ENCODE data around the gene ATRNL1. TPM values are rescaled to one million over a fixed set of nuclear protein-coding genes. Genes with fewer than 3 reads are reported as not detected.
"Not testable (repeated sequence)": the region's sequence is repeated elsewhere in the genome, so short reads cannot be mapped to it uniquely, and the experiment has no call there.

Gene ATRNL1
- total RNA-seq, 1 donor from 2014 or later = 2.9 TPM

DNA sequence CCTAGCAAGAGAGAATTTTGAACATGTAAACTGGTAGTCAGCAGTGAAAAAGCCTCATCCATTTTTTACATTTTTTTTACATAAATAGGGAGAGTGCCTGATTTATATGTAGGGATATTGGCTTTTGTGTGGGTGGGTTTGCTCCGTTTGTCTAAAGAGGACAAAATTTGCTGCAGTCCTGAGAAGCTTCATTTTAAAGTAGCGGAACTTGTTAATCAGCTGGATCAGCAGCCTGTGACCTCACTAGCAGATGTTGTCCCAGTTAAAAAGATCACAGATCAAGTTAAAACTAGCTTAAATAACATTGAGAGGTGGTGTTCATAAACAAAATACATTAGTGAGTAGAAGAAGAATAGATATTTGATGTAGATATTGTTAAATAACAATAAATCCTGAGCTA lies 2.6 kb downstream of the ATRNL1 start:
- TF ChIP-seq, protein P1, sequence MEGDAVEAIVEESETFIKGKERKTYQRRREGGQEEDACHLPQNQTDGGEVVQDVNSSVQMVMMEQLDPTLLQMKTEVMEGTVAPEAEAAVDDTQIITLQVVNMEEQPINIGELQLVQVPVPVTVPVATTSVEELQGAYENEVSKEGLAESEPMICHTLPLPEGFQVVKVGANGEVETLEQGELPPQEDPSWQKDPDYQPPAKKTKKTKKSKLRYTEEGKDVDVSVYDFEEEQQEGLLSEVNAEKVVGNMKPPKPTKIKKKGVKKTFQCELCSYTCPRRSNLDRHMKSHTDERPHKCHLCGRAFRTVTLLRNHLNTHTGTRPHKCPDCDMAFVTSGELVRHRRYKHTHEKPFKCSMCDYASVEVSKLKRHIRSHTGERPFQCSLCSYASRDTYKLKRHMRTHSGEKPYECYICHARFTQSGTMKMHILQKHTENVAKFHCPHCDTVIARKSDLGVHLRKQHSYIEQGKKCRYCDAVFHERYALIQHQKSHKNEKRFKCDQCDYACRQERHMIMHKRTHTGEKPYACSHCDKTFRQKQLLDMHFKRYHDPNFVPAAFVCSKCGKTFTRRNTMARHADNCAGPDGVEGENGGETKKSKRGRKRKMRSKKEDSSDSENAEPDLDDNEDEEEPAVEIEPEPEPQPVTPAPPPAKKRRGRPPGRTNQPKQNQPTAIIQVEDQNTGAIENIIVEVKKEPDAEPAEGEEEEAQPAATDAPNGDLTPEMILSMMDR (IDR thresholded peaks at IDR 0.05; ENCODE audit: borderline replicate concordance) = no peak
- Histone ChIP-seq H3K27ac (replicated peaks) (no peak overlapping the region), H3K27me3 (ENCODE audit: low read depth) (peaks cover 60% of the 10 kb centered on the region), H3K36me3 (no peaks in the 10 kb centered on the region), H3K4me1 (peaks cover 18% of the 10 kb centered on the region), H3K4me3 (no peak overlapping the region), H3K9me3 (replicated peaks) (no peaks in the 10 kb centered on the region)
- intact Hi-C loops (cut with micrococcal nuclease) = no loop called here
- no peak for DNase-seq

- TF ChIP-seq, protein P1 (IDR thresholded peaks at IDR 0.05; ENCODE audit: borderline replicate concordance) = no peak
- peaks cover 34% of the 10 kb centered on the region for H3K9me3 ChIP-seq (replicated peaks)
- no peaks in the 10 kb centered on the region for H3K36me3 ChIP-seq
- H3K4me1 ChIP-seq = no peaks in the 10 kb centered on the region
- no peaks in the 10 kb centered on the region for H3K27me3 ChIP-seq (ENCODE audit: low read depth)
- H3K4me3 ChIP-seq = no peak overlapping the region
- DNase-seq = no peak
- intact Hi-C loops (cut with micrococcal nuclease) = no loop called here
- H3K27ac ChIP-seq (replicated peaks) = no peak overlapping the region
Observed at GRCh38 chr10:115103700-115104099, 10.5 kb downstream of the ATRNL1 start.

DNA sequence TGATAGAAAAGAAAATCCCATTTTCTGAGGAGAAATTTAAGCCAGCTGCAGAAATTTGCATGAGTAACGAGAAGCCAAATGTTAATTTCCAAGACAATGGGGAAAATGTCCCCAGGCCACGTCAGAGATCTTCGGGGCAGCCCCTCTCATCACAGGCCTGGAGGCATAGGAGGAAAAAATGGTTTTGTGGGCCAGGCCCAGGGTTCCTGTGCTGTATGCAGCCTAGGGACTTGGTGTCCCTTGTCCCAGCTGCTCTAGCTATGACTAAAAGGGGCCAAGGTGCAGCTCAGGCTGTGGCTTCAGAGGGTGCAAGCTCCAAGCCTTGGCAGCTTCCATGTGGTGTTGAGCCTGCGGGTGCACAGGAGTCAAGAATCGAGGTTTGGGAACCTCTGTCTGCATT lies 12.2 kb downstream of the ATRNL1 start:
- H3K9me3 ChIP-seq (replicated peaks) = peaks cover 34% of the 10 kb centered on the region
- H3K4me1 ChIP-seq; H3K36me3 ChIP-seq; H3K27me3 ChIP-seq (ENCODE audit: low read depth); H3K27ac ChIP-seq (replicated peaks); intact Hi-C loops (cut with micrococcal nuclease); DNase-seq; H3K4me3 ChIP-seq: not testable (repeated sequence)

DNA sequence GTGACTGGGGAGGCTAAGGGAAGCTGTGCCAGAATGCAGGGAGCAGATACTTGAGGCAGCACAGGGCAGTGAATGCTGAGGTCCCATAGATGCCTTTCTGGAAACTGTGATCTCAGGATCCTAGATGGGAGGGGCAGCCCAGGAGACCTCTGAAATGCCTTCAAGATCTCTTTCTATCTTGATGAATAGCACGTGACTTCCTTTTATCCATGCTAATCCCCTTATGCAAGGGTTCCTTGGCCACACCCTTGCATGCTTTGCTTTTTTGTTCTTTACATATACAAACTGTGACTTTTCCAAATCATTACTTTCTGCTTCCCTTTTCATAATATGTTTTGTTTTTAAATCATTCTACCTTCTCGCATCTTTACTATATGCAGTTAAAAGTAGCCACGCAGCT lies 14.7 kb downstream of the ATRNL1 start:
- H3K4me3 ChIP-seq = no peak overlapping the region
- no peaks in the 10 kb centered on the region for H3K27me3 ChIP-seq (ENCODE audit: low read depth)
- H3K27ac ChIP-seq (replicated peaks) = no peak overlapping the region
- no peak for DNase-seq
- no peaks in the 10 kb centered on the region for H3K36me3 ChIP-seq
- H3K9me3 ChIP-seq (replicated peaks) = peaks cover 25% of the 10 kb centered on the region
- TF ChIP-seq, protein P1 (IDR thresholded peaks at IDR 0.05; ENCODE audit: borderline replicate concordance) = no peak
- intact Hi-C loops (cut with micrococcal nuclease) = no loop called here
- H3K4me1 ChIP-seq = no peaks in the 10 kb centered on the region

- TF ChIP-seq, protein P1 (IDR thresholded peaks at IDR 0.05; ENCODE audit: borderline replicate concordance) = no peak
- H3K27ac ChIP-seq (replicated peaks) = no peak overlapping the region
- intact Hi-C loops (cut with micrococcal nuclease) = no loop called here
- H3K9me3 ChIP-seq (replicated peaks) = no peaks in the 10 kb centered on the region
- no peak overlapping the region for H3K4me3 ChIP-seq
- H3K27me3 ChIP-seq (ENCODE audit: low read depth) = peaks cover 5% of the 10 kb centered on the region
- H3K36me3 ChIP-seq = no peaks in the 10 kb centered on the region
- no peaks in the 10 kb centered on the region for H3K4me1 ChIP-seq
- DNase-seq = no peak
Observed at GRCh38 chr10:115117301-115117700, 24.1 kb downstream of the ATRNL1 start.

- TF ChIP-seq, protein P1 (IDR thresholded peaks at IDR 0.05; ENCODE audit: borderline replicate concordance) = no peak
- Histone ChIP-seq H3K36me3 (no peaks in the 10 kb centered on the region), H3K27me3 (ENCODE audit: low read depth) (peaks cover 5% of the 10 kb centered on the region), H3K4me1 (no peaks in the 10 kb centered on the region), H3K4me3 (no peak overlapping the region), H3K9me3 (replicated peaks) (no peaks in the 10 kb centered on the region), H3K27ac (replicated peaks) (no peak overlapping the region)
- intact Hi-C loops (cut with micrococcal nuclease) = no loop called here
- DNase-seq = no peak
Observed at GRCh38 chr10:115118346-115118745, 25.2 kb downstream of the ATRNL1 start.

Measured in left ventricle myocardium inferior (tissue), 1 donor.